GM19452 (cell line): ENCODE results near the gene HEATR5B.
A peak's percentile ranks its signal among the peaks of the same experiment; 100 is the strongest.
"Not testable (repeated sequence)": the region's sequence is repeated elsewhere in the genome, so short reads cannot be mapped to it uniquely, and the experiment has no call there.

Experiments used
- ATAC-seq: cut with Tn5 transposase; IDR thresholded peaks from one replicate; pipeline ENCODE4 v1.9.1; 2021; ENCODE audit not compliant: unreplicated experiment

Gene HEATR5B

GRCh38 chr2:37068686-37069085, 15.5 kb downstream of the HEATR5B start:
- no peak for ATAC-seq

- ATAC-seq, result no peak
Observed at GRCh38 chr2:37061776-37062175, 22.4 kb downstream of the HEATR5B start.

GRCh38 chr2:37061013-37061711, 23.0 kb downstream of the HEATR5B start:
- no peak for ATAC-seq

GRCh38 chr2:37060446-37060845, 23.7 kb downstream of the HEATR5B start:
- no peak for ATAC-seq

- no peak for ATAC-seq
Observed at GRCh38 chr2:37059841-37060240, 24.3 kb downstream of the HEATR5B start.

- ATAC-seq, result no peak
Observed at GRCh38 chr2:37052600-37053332, 31.4 kb downstream of the HEATR5B start.

GRCh38 chr2:37039580-37039979, 44.6 kb downstream of the HEATR5B start:
- no peak for ATAC-seq

GRCh38 chr2:37037771-37038170, 46.4 kb downstream of the HEATR5B start:
- ATAC-seq, result no peak

- ATAC-seq, result no peak
Observed at GRCh38 chr2:37029758-37030157, 54.4 kb downstream of the HEATR5B start.

GRCh38 chr2:37026050-37026449, 58.1 kb downstream of the HEATR5B start:
- ATAC-seq, result no peak

GRCh38 chr2:37020887-37021796, 63.0 kb downstream of the HEATR5B start:
- ATAC-seq, result no peak

GRCh38 chr2:37020212-37020886, 63.8 kb downstream of the HEATR5B start:
- no peak for ATAC-seq

- peak; percentile 10 for ATAC-seq
Observed at GRCh38 chr2:37013315-37013641, 70.9 kb downstream of the HEATR5B start.

- no peak for ATAC-seq
Observed at GRCh38 chr2:37011130-37011529, 73.0 kb downstream of the HEATR5B start.

- ATAC-seq, result peak; percentile 99
Observed at GRCh38 chr2:37005118-37005868, 78.9 kb downstream of the HEATR5B start.

- no peak for ATAC-seq
Observed at GRCh38 chr2:37000988-37001556, 83.1 kb downstream of the HEATR5B start.

- ATAC-seq, result no peak
Observed at GRCh38 chr2:37000318-37000717, 83.9 kb downstream of the HEATR5B start.

GRCh38 chr2:36999416-36999815, 84.8 kb downstream of the HEATR5B start:
- not testable (repeated sequence) for ATAC-seq

- ATAC-seq, result no peak
Observed at GRCh38 chr2:36993841-36994620, 90.1 kb downstream of the HEATR5B start.
